HFF-Myc (cell line): ENCODE results near the gene CAMTA1.

Experiments
- DNase-seq: peaks from one replicate; pipeline ENCODE4 v3.0.0-alpha.2; 2011; ENCODE audit warnings: low read depth; ENCODE audit errors: extremely low read depth
- H3K4me3 ChIP-seq: replicated peaks from 2 replicates; pipeline ENCODE4 v1.5.1; 2011; ENCODE audit warnings: low read depth, mild to moderate bottlenecking, control low read depth, low read length
- TF ChIP-seq, protein P1 (sequence below): IDR thresholded peaks from 2 replicates; pipeline ENCODE4 v1.5.1; 2012; ENCODE audit warnings: mild to moderate bottlenecking, low read depth, low read length, control low read depth; ENCODE audit errors: missing control alignments

Gene CAMTA1

GRCh38 chr1:6922096-6922931 is 137.1 kb downstream of the CAMTA1 start:
- peak; percentile 61 for DNase-seq
- TF ChIP-seq, protein P1, sequence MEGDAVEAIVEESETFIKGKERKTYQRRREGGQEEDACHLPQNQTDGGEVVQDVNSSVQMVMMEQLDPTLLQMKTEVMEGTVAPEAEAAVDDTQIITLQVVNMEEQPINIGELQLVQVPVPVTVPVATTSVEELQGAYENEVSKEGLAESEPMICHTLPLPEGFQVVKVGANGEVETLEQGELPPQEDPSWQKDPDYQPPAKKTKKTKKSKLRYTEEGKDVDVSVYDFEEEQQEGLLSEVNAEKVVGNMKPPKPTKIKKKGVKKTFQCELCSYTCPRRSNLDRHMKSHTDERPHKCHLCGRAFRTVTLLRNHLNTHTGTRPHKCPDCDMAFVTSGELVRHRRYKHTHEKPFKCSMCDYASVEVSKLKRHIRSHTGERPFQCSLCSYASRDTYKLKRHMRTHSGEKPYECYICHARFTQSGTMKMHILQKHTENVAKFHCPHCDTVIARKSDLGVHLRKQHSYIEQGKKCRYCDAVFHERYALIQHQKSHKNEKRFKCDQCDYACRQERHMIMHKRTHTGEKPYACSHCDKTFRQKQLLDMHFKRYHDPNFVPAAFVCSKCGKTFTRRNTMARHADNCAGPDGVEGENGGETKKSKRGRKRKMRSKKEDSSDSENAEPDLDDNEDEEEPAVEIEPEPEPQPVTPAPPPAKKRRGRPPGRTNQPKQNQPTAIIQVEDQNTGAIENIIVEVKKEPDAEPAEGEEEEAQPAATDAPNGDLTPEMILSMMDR: no peak
- no peak overlapping the region for H3K4me3 ChIP-seq

GRCh38 chr1:6923012-6923411 is 137.8 kb downstream of the CAMTA1 start:
- DNase-seq: no peak
- TF ChIP-seq, protein P1: no peak

GRCh38 chr1:6923416-6923815 is 138.2 kb downstream of the CAMTA1 start:
- DNase-seq: no peak
- no peak overlapping the region for H3K4me3 ChIP-seq
- TF ChIP-seq, protein P1: no peak

More at GRCh38 chr1:6923012-6923411, 137.8 kb downstream of the CAMTA1 start:
- H3K4me3 ChIP-seq: no peak overlapping the region

DNA sequence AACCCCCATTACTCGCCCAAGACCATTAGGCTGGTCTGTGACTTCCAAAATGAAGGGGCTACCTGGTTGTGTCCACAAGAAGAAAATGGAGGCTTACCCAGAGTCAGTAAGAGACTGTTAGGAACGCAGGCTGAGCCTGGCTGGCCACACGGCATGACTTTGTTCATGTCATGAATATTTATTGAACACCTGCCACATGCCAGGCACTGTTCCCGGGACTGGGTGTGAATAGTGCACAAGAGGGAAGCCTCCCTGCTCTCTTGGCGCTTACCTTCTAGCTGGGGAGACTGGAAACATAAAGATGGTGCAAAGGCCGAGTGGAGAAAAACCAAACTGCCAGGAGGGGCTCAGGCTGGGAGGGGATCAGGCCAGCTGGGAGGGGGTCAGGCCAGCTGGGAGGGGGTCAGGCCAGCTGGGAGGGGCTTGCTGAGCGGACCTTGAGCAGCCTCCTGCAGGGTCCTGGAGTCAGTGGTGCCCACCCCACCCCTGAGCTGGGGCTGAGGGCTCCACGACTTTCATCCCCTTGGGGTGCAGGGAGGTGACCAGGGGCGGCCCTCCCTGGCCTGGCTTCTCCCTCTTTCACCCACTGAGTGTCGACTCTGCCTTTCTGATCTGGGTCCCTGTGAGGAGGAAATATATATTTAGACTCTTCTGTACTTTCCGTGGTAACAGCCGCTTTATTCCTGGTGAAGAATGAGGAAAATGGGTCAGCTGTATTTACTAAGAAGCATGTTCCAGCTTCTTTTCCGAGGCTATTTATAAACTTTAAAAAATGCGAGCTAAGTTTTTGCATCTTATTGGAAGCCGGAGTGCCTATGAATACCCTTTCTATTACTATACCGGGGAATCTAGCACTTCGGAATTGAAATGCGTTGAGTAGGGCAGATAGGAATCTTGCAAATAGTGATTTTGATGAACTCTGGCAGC is 139.0 kb downstream of the CAMTA1 start:
- no peak for DNase-seq
- TF ChIP-seq, protein P1: no peak
- no peak overlapping the region for H3K4me3 ChIP-seq

DNA sequence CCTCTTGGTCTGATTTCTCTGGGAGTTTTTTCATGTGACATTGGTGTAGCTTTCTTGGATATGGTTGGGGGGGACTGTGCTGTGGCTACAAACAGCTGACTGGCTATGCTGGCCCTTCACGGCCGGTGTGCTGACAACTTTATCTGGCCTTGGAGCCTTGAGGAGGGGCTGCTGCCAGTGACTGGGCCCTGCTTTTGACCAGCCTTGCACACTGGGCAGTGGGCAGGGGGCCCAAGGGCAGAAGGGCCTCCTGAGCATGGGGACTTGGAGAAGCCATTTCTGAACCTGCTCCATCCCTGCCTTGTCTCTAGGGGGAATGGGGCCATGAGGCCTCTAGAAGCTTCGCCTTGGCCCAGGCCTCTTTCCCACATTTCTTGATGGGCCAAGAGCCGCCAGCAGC is 139.6 kb downstream of the CAMTA1 start:
- H3K4me3 ChIP-seq: no peak overlapping the region
- TF ChIP-seq, protein P1: no peak
- DNase-seq: no peak

- H3K4me3 ChIP-seq: no peak overlapping the region
- TF ChIP-seq, protein P1: no peak
- DNase-seq: no peak
Measured at GRCh38 chr1:6927626-6928025, 142.4 kb downstream of the CAMTA1 start.
